ENCODE results near the gene ZBTB39. TPM values are rescaled to one million over a fixed set of nuclear protein-coding genes. Genes with fewer than 3 reads are reported as not detected.

Gene ZBTB39
- total RNA-seq, 4 donors from 2014 or later: 6.6 to 12.1 (median 10.1) TPM

DNA sequence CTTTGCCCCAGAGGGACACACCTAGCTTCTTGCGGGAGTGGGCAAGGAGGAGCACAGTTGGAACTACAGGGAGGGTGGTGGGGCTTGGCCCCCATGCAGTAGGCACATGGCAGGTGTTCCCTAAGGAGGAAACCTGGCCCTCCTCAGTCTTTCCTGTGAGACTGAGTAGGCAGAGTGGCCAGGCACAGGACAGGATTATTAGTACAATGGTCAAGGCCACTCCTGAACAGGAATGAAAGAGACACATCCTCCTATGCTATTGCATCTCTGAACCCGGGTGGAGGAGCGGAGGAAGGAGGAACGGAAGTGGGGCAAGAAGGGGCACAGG is 42.7 kb upstream of the ZBTB39 start:
- Histone ChIP-seq H3K9me3 (no peaks in the 10 kb centered on the region), H3K27ac (no peak overlapping the region), H3K4me3 (no peak overlapping the region), H3K27me3 (no peaks in the 10 kb centered on the region), H3K4me1 (no peaks in the 10 kb centered on the region), H3K36me3 (no peaks in the 10 kb centered on the region)
- no peak for DNase-seq (ENCODE audit: low spot score in 2 of 2)
- 70% methylated on average over 4 of the region's 4 CpGs for WGBS
- TF ChIP-seq POLR2AphosphoS5 (IDR thresholded peaks at IDR 0.05): no peak
- TF ChIP-seq EP300 (IDR thresholded peaks at IDR 0.05): no peak
- no peak for TF ChIP-seq CTCF (IDR thresholded peaks at IDR 0.05)
- no peak for TF ChIP-seq POLR2A (IDR thresholded peaks at IDR 0.05)

GRCh38 chr12:57048423-57049118 is 42.2 kb upstream of the ZBTB39 start:
- no peaks in the 10 kb centered on the region for H3K27me3 ChIP-seq
- H3K36me3 ChIP-seq: no peaks in the 10 kb centered on the region
- TF ChIP-seq CTCF (IDR thresholded peaks at IDR 0.05) (no peak), POLR2A (IDR thresholded peaks at IDR 0.05) (no peak), EP300 (IDR thresholded peaks at IDR 0.05) (no peak), POLR2AphosphoS5 (IDR thresholded peaks at IDR 0.05) (no peak)
- H3K4me3 ChIP-seq: no peak overlapping the region
- 92% methylated on average over 1 of the region's 1 CpG for WGBS
- no peaks in the 10 kb centered on the region for H3K4me1 ChIP-seq
- H3K9me3 ChIP-seq: no peaks in the 10 kb centered on the region
- no peak overlapping the region for H3K27ac ChIP-seq
- DNase-seq (ENCODE audit: low spot score in 2 of 2): no peak

DNA sequence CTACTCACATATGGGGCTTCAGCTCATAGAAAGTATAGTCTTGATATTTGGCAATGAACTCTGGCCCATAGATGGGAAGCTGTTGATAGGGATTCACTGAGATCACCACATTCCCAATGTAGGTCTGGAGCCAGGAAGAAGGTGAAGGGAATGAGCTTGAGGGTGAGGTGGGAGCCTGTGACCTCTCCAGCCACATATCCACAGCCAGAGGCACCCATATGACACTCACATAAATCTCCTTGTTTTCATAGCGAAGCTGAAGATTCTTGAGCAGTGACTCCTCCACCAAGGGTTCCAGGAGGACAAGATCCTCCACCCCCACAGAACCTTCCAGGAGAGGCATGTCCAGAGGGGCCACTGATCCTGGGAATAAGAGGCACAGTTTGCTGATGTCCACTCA is 41.6 kb upstream of the ZBTB39 start:
- Histone ChIP-seq H3K4me3 (no peak overlapping the region), H3K27me3 (peaks cover 2% of the 10 kb centered on the region), H3K9me3 (no peaks in the 10 kb centered on the region), H3K27ac (no peak overlapping the region), H3K36me3 (no peaks in the 10 kb centered on the region), H3K4me1 (no peaks in the 10 kb centered on the region)
- no peak for DNase-seq (ENCODE audit: low spot score in 2 of 2)
- 91% methylated on average over 1 of the region's 1 CpG for WGBS
- TF ChIP-seq POLR2AphosphoS5 (IDR thresholded peaks at IDR 0.05) (no peak), CTCF (IDR thresholded peaks at IDR 0.05) (no peak)

DNA sequence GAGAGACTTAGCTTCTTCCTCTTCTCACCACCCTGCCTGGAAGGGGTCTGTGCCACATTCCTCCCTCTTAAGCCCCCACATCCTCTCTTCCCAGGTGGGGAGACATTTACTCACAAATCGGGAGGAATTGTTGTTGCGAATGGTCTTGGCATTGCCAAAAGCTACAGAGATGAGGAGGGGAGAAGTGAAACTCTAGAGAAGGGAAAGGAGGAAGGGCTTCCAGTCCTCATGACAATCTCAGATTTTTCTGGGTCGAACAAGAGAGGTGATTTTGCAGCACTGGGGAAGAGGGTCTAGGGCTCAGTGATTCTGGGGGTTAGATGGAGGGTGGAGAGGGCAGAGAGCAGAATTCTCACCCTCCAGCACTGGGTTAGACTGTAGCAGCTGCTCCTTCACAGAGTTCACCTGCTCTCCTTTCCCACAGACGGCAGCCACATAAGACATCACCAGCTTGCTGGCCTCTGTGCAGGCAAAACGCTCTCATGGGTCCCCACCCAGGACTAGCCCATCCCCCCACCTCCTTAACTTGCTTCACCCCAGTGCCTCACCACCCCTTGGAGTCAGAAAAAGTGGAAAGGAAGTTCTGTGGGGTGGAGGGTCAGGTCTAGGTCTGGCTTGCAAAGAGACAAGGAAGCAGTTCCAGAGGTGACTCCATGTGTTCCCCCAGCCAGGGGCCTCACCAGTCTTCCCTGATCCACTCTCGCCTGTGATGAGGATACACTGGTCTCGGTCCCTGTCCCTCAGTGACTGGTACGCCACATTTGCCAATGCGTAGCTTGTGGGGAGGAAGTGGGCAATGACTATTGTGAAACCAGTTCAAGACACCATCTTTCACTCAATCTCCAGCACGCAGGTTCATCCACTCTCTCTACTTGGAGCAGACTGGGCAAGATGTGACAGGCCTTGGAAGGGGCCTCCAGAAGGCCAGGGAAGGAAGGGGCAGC is 40.9 kb upstream of the ZBTB39 start:
- Histone ChIP-seq H3K36me3 (no peaks in the 10 kb centered on the region), H3K27me3 (peaks cover 5% of the 10 kb centered on the region), H3K9me3 (no peaks in the 10 kb centered on the region), H3K4me1 (no peaks in the 10 kb centered on the region), H3K4me3 (no peak overlapping the region), H3K27ac (no peak overlapping the region)
- 68% methylated on average over 10 of the region's 10 CpGs for WGBS
- TF ChIP-seq POLR2A (IDR thresholded peaks at IDR 0.05) (no peak), EP300 (IDR thresholded peaks at IDR 0.05) (no peak), POLR2AphosphoS5 (IDR thresholded peaks at IDR 0.05) (no peak)
- no peak for DNase-seq (ENCODE audit: low spot score in 2 of 2)

- WGBS: 59% methylated on average over 6 of the region's 6 CpGs
- no peaks in the 10 kb centered on the region for H3K9me3 ChIP-seq
- no peak for DNase-seq (ENCODE audit: low spot score in 2 of 2)
- H3K4me3 ChIP-seq: no peak overlapping the region
- H3K36me3 ChIP-seq: no peaks in the 10 kb centered on the region
- H3K27me3 ChIP-seq: peaks cover 5% of the 10 kb centered on the region
- H3K4me1 ChIP-seq: no peaks in the 10 kb centered on the region
- H3K27ac ChIP-seq: no peak overlapping the region
- TF ChIP-seq POLR2AphosphoS5 (IDR thresholded peaks at IDR 0.05): no peak
- no peak for TF ChIP-seq POLR2A (IDR thresholded peaks at IDR 0.05)
- TF ChIP-seq CTCF (IDR thresholded peaks at IDR 0.05): no peak
- no peak for TF ChIP-seq EP300 (IDR thresholded peaks at IDR 0.05)
Measured at GRCh38 chr12:57046086-57046791, 39.9 kb upstream of the ZBTB39 start.

Measured in suprapubic skin (tissue), 4 donors.